HG02852 (cell line): Measurements from ENCODE around the gene PTPRU.
"Not testable (repeated sequence)": the region's sequence is repeated elsewhere in the genome, so short reads cannot be mapped to it uniquely, and the experiment has no call there.

Source experiments
- ATAC-seq: cut with Tn5 transposase; IDR thresholded peaks from one replicate; pipeline ENCODE4 v1.9.1; 2021; ENCODE audit warnings: mild to moderate bottlenecking, moderate library complexity; ENCODE audit not compliant: unreplicated experiment

The PTPRU gene

GRCh38 chr1:29221296-29221695, 15.0 kb upstream of the PTPRU start:
- no peak for ATAC-seq

GRCh38 chr1:29222260-29222659, 14.1 kb upstream of the PTPRU start:
- ATAC-seq, result not testable (repeated sequence)

- no peak for ATAC-seq
Observed at GRCh38 chr1:29222686-29223085, 13.6 kb upstream of the PTPRU start.

DNA sequence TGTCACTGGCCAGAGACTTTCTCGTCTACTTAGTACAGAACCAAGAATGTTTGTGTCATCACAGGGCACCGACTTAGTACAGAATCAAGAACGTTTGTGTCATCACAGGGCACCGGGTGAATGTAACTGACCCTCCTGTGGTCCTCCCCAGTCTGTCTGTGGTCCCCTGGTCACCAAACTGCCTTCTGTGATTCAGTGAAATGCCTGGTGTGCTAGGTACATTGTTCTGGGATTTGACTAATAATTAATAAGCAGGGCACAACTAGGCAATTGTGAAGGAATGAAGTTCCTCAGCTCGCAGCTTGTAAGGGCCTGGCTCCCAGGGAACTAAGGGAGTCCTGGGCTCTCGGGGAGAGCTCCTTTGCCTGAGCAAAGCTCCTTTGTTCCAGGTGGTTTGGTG, 12.8 kb upstream of the PTPRU start:
- no peak for ATAC-seq

DNA sequence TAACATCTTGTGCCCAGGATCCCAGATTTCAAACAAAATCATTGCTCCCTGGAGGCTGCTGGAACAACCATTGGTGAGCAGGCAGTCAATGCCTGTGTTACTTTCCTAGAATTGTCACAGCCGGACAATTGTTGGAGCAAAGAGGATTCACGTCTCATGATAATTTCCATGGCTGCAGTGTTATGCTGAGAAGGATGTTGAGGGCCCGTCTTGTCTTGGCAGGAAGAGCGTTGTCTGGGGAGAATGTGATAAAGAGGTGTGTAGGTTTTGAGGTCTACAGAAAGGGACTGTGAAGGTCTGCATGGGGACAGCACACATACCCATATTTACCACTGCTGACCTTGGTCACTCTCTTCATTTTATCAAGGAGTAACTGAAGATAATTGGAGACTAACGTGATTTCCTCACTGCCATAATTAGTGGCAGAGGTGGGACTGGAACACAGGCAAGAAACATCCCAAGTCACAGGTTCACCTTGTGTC, 11.9 kb upstream of the PTPRU start:
- ATAC-seq, result no peak

- ATAC-seq, result no peak
Observed at GRCh38 chr1:29225361-29225760, 11.0 kb upstream of the PTPRU start.

DNA sequence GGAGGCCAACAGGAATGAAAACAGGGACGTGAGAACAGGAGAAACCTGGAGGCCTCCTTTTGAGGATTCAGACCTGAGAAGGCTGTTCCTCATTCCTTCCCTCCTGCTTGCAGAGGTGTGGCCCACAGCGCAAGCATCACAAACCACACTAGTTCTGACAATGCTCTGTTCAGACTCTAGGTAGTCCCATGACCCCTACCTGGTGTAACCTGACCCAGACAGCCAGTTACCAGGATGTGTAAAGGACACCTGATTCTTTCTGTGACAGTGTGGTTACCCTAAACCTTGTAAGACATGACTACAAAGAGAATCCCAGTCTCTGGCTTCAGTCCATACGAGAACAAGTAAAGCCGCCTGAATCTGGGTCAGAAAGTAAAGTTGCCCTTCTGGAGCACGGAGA, 8.8 kb upstream of the PTPRU start:
- ATAC-seq, result no peak

GRCh38 chr1:29230204-29230552, 6.1 kb upstream of the PTPRU start:
- ATAC-seq, result no peak

- ATAC-seq, result peak; percentile 94
Observed at GRCh38 chr1:29230553-29231378, 5.6 kb upstream of the PTPRU start, which contains the start of gene MECR. MECR (minus strand) TSS chr1:29230934; CDS start chr1:29230906, 28 bp downstream.

DNA sequence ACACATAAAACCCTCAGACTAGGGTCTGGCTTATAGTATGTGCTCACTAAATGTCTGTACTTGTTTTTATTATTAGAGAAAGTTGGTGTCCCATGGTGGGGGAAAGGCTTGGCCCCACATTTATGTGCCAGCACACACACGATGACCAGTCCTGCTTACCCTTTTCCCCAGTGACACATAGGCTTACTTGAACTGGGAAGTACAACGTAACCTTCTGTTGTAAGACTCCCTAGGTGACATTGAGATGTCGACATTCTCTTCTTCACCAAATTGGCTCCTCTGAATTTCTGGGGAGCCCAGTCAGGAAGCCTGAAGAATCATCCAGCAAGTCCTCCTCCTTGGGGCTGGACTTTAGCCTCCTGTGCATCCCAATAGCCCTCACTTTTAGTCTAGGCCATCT, 3.9 kb upstream of the PTPRU start:
- ATAC-seq, result no peak

DNA sequence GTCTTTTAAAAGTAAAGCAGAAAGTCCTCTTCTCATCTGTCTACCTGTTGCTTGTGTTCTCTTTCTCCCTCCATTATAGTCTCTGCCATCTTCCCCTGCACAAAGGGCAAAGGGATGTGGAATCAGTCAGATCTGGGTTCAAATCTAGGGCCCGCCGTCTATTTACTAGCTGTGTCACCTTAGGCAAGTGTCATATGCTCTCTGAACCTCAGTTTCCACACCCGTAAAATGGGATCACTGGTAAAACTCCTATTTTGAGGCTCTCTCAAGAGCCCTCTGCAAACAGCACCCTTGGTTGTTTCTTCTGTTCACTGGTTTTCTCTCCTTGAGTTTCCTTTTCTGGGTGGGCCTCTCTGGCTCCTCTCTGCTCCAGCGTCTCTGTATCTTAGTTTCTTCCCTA, 2.6 kb upstream of the PTPRU start:
- ATAC-seq, result no peak

GRCh38 chr1:29234471-29234870, 1.9 kb upstream of the PTPRU start:
- ATAC-seq, result no peak

DNA sequence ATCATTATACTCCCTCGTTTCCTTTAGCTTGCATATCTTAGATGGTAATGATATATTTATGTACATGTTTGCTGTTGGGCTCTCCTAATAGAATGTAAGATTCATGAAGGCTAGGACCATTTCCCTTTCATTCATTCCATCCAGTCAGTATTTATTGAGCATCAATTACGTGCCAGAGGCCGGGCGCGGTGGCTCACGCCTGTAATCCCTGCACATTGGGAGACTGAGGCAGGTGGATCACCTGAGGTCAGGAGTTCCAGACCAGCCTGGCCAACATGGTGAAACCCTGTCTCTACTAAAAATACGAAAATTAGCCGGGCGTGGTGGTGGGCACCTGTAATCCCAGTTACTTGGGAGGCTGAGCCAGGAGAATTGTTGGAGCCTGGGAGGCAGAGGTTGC, 1.4 kb upstream of the PTPRU start:
- ATAC-seq, result not testable (repeated sequence)

GRCh38 chr1:29236712-29237128, 398 bp downstream of the PTPRU start:
- no peak for ATAC-seq

GRCh38 chr1:29237129-29237821, 953 bp downstream of the PTPRU start:
- no peak for ATAC-seq

- ATAC-seq, result no peak
Observed at GRCh38 chr1:29237852-29238619, 1.7 kb downstream of the PTPRU start.

GRCh38 chr1:29238620-29239002, 2.3 kb downstream of the PTPRU start:
- no peak for ATAC-seq

DNA sequence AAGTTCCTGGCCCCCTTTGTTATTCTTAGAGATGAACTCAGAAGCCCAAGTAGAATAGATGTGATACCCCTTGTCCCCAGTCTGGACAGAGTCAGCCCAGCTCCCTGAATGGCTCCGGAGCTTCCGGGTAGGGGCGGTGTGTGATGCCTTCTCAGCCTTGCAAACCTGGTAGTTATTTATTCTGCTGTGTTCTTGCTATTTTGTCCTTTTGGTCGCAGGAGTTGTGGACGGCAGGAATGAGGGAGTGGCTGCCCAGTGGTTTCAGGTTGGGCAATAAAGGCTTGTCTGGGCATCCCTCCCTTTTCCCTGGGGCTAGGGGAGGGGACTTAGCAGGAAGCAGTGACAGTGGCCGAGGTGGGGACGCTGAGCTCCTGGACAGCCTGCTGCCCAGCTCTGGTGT, 2.8 kb downstream of the PTPRU start:
- no peak for ATAC-seq

GRCh38 chr1:29240400-29240837, 4.1 kb downstream of the PTPRU start:
- no peak for ATAC-seq

- ATAC-seq, result no peak
Observed at GRCh38 chr1:29240986-29241385, 4.7 kb downstream of the PTPRU start.
